ENCODE data around the gene ZNF727. TPM values are rescaled to one million over a fixed set of nuclear protein-coding genes. Genes with fewer than 3 reads are reported as not detected.

ZNF727 gene
- total RNA-seq, result 0.07 and 0.10 TPM in 2 replicates

DNA sequence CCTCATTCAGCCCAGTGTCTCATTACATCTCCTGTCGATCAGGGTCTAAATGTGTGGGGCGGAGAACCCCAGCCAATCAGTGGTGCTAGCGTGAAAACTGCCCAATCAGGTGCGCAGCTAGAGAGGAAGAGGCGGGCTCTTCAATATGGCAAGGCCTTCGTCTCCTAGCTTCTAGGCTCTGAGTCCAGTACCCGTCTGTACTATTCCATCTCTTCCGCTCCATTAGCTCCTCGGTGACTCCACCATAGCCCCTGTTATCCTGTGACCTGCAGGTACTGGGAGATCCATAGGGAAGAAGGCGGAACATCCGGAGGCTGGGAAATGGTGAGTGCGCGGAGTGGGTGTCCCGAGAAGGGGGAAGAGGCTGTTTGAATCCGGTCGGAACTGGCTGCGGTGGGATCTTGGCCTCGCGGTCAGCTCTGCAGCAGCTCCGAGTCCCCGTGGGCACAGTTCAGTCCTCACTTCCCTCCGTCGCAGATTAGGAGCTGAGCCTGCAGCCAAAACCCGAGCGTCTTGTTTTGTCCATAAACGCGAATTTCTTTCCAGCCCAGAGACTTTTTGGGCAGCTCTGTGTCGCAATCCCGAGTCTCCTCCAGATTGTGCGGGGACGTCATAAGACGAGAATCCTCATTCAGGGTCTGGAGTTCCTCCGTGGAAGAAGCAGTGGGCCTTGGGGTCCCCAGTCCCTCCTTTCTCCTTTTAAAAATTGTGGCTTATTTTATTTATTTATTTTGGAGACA, at the start of gene ZNF727:
Gene ZNF727, plus strand, starts transcription at position 134 of the 740 bp plus-strand sequence. Its CDS starts 188 bp downstream, at position 322.

GRCh38 chr7:63998549-63998948, 46.7 kb upstream of the ZNF727 start, which contains the start of gene ZNF722:
ZNF722 (plus strand) TSS chr7:63998849; CDS start chr7:63998962, 113 bp downstream.

Other genes starting within 250 kb of the ZNF727 start
- not detected in 2 replicates for gene ZNF722, start 46.6 kb upstream of the ZNF727 start, total RNA-seq
- not detected in 2 replicates for gene ZNF735, start 161.8 kb downstream of the ZNF727 start, total RNA-seq
- gene ZNF679, start 183.0 kb downstream of the ZNF727 start, total RNA-seq, result not detected in 2 replicates